Endothelial cell of umbilical vein (primary cell): Measurements from ENCODE around the gene OPCML. TPM values are rescaled to one million over a fixed set of nuclear protein-coding genes. Genes with fewer than 3 reads are reported as not detected.

ENCODE experiments used
- BruUV-seq: library from RNA; stranded (reverse); fragments of 400-500 nt; replicated peaks from 2 replicates; lab custom pipeline; 2021; lab: Mats Ljungman, UMichigan
- CTCF ChIA-PET: fragments of 300-600, 350-600 bp; sonication (Branson Sonifier 250); formaldehyde crosslinking; loops from one replicate; lab custom pipeline; 2021; ENCODE audit warnings: antibody characterized with exemption, inconsistent platforms; lab: Charles Lee
- POLR2A ChIA-PET: fragments of 300-600, 350-600 bp; sonication (Branson Sonifier 250); formaldehyde crosslinking; loops from one replicate; lab custom pipeline; 2021; ENCODE audit warnings: antibody characterized with exemption, inconsistent platforms; lab: Charles Lee
- DNase-seq: peaks from one replicate; pipeline ENCODE4 v3.0.0-alpha.2; 2011; ENCODE audit warnings: low read depth, low spot score
- FAIRE-seq: peaks from 2 replicates; lab custom pipeline; 2011; peaks lifted over from hg19 to GRCh38; lab: Jason Lieb, UNC
- H2AFZ ChIP-seq: 2 replicates; pipeline ENCODE4 v1.6.0; 2012; ENCODE audit warnings: low read depth, low read length, control low read depth, inconsistent platforms
- H3K27ac ChIP-seq: 2 replicates; pipeline ENCODE4 v1.5.1; 2011; ENCODE audit warnings: low read depth, mild to moderate bottlenecking, control low read depth, low read length, moderate library complexity; ENCODE audit not compliant: insufficient read depth
- H3K27me3 ChIP-seq, 2 experiments: 2 replicates each; pipeline versions ENCODE4 v1.6.0 to v1.6.1; 2011; ENCODE audit warnings: low read length in 2 of 2, mixed read lengths in 1 of 2; ENCODE audit not compliant: control insufficient read depth in 2 of 2, insufficient read depth in 2 of 2
- H3K36me3 ChIP-seq, 2 experiments: 2 replicates in 1 of 2; 3 replicates in 1 of 2; pipeline ENCODE4 v1.5.1; 2011; ENCODE audit warnings: low read length in 2 of 2, mild to moderate bottlenecking in 1 of 2, moderate library complexity in 1 of 2; ENCODE audit not compliant: control insufficient read depth in 2 of 2, insufficient read depth in 2 of 2; ENCODE audit errors: extremely low read depth in 1 of 2
- H3K4me1 ChIP-seq: 3 replicates; pipeline ENCODE4 v1.5.1; 2011; ENCODE audit warnings: mild to moderate bottlenecking, low read length; ENCODE audit not compliant: control insufficient read depth, insufficient read depth; ENCODE audit errors: extremely low read depth
- H3K4me2 ChIP-seq: 2 replicates; pipeline ENCODE4 v1.6.1; 2011; ENCODE audit warnings: low read length, control low read depth, mixed read lengths; ENCODE audit not compliant: insufficient read depth
- H3K4me3 ChIP-seq, 3 experiments: fragments of 200-600 bp in 1 of 3; sonication (generic), shearing (Covaris generic) in 1 of 3; replicated peaks in 1 of 3; 2 replicates each; pipeline ENCODE4 v1.5.1; 2011 to 2016; ENCODE audit warnings: control low read depth in 3 of 3, low read length in 3 of 3, mild to moderate bottlenecking in 2 of 3, inconsistent platforms in 1 of 3, low read depth in 1 of 3, moderate library complexity in 1 of 3; ENCODE audit not compliant: insufficient read depth in 1 of 3
- H3K79me2 ChIP-seq: 2 replicates; pipeline ENCODE4 v1.6.0; 2012; ENCODE audit warnings: low read length, inconsistent platforms; ENCODE audit not compliant: control insufficient read depth, insufficient read depth
- H3K9ac ChIP-seq: replicated peaks from 2 replicates; pipeline ENCODE3; 2011; ENCODE audit warnings: low read length, control low read depth; ENCODE audit not compliant: insufficient read depth; ENCODE audit errors: extremely low read depth
- H3K9me1 ChIP-seq: replicated peaks from 3 replicates; pipeline ENCODE4 v1.6.0; 2011; ENCODE audit warnings: mild to moderate bottlenecking, low read length; ENCODE audit not compliant: control insufficient read depth, insufficient read depth; ENCODE audit errors: extremely low read depth
- H3K9me3 ChIP-seq: replicated peaks from 2 replicates; pipeline ENCODE4 v1.5.1; 2012; ENCODE audit warnings: low read length, inconsistent platforms; ENCODE audit not compliant: control insufficient read depth, insufficient read depth
- H4K20me1 ChIP-seq: replicated peaks from 2 replicates; pipeline ENCODE3; 2011; ENCODE audit warnings: mild to moderate bottlenecking, low read length; ENCODE audit not compliant: control insufficient read depth, insufficient read depth; ENCODE audit errors: extremely low read depth
- FOS ChIP-seq: IDR thresholded peaks from 2 replicates; pipeline ENCODE4 v1.6.1; 2011; ENCODE audit warnings: mild to moderate bottlenecking, low read length, moderate library complexity, borderline replicate concordance; ENCODE audit not compliant: insufficient read depth
- JUN ChIP-seq: IDR thresholded peaks from 2 replicates; pipeline ENCODE4 v1.6.1; 2011; ENCODE audit warnings: borderline replicate concordance, low read depth; ENCODE audit not compliant: insufficient read length, insufficient read depth
- MYC ChIP-seq: IDR thresholded peaks from one replicate; pipeline ENCODE4 v1.6.1; 2011; ENCODE audit warnings: mild to moderate bottlenecking, low read depth, low read length
- POLR2A ChIP-seq: IDR thresholded peaks from 2 replicates; pipeline ENCODE4 v1.6.1; 2012; ENCODE audit warnings: low read depth, mild to moderate bottlenecking, control low read depth, low read length
- dilution Hi-C: fragments of 300-500 bp; cut with MboI; formaldehyde crosslinking; loops from one replicate; pipeline ENCODE4 v1.15.0; 2019; ENCODE audit warnings: low sequenced_read_pairs; ENCODE audit not compliant: extremely low pct_ligation_motif_present
- intact Hi-C: fragments of 100-400 bp; cut with micrococcal nuclease; formaldehyde crosslinking; loops from one replicate; pipeline ENCODE4 v1.10.0; 2022
- polyA plus RNA-seq, 4 experiments: library from polyadenylated mRNA; depleted of rRNA in 3 of 4; stranded (reverse) in 3 of 4; unstranded in 1 of 4; fragments of >200 nt; gene quantifications; 2 replicates each; pipeline versions ENCODE4 v1.2.1 to v1.2.3, GENCODE V29; 2011 to 2012; ENCODE audit warnings: missing spikeins in 1 of 4
- total RNA-seq: library from RNA; stranded (reverse); gene quantifications from 2 replicates; pipeline ENCODE4 v1.2.3, GENCODE V29; 2021
- TF ChIP-seq, protein P1 (sequence below), 2 donors: IDR thresholded peaks; 1 replicate in 1 of 2; 2 replicates in 1 of 2; pipeline ENCODE4 v1.5.1; 2011; ENCODE audit warnings: low read length in 2 of 2, mild to moderate bottlenecking in 2 of 2, moderate library complexity in 2 of 2, control low read depth in 1 of 2, inconsistent platforms in 1 of 2, low read depth in 1 of 2; ENCODE audit not compliant: insufficient read depth in 1 of 2; ENCODE audit errors: extremely low read depth in 1 of 2
- TF ChIP-seq, protein P2 (sequence below): IDR thresholded peaks from 2 replicates; pipeline ENCODE4 v1.6.1; 2011; ENCODE audit not compliant: insufficient read depth, insufficient read length

OPCML gene
- total and polyA plus RNA-seq, 2 donors (not counting 3 experiments of a cell fraction or from before 2014, with no cell fraction given) = not detected

DNA sequence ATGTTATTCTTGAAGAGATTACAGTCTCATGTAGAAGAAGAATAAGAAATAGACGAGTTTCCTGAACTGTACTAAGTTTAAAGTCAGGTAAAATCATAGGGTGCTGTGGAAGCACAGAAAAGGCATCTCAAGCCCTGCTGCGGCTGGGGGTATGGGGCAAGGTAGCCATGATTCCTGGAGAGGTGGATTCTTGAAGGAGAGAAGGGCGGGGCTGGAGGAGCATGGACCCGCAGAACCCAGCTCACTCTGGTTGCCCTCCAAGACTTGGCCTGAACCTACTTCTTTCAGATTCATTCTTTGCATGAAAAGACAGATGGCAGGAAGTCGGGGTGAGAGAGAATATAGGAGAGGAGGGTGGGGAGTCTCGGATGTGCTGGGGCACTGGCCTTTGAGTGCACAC lies 57.8 kb downstream of the OPCML start:
- no peaks in the 10 kb centered on the region for H3K27me3 ChIP-seq
- no peaks in the 10 kb centered on the region for H4K20me1 ChIP-seq
- no peaks in the 10 kb centered on the region for H3K36me3 ChIP-seq
- ChIA-PET POLR2A (no interaction called here), CTCF (no interaction called here)
- dilution Hi-C loops = no loop called here
- H3K79me2 ChIP-seq = no peaks in the 10 kb centered on the region
- H3K4me1 ChIP-seq = no peaks in the 10 kb centered on the region
- peaks cover 6% of the 10 kb centered on the region for H3K9me3 ChIP-seq
- TF ChIP-seq, protein P1, sequence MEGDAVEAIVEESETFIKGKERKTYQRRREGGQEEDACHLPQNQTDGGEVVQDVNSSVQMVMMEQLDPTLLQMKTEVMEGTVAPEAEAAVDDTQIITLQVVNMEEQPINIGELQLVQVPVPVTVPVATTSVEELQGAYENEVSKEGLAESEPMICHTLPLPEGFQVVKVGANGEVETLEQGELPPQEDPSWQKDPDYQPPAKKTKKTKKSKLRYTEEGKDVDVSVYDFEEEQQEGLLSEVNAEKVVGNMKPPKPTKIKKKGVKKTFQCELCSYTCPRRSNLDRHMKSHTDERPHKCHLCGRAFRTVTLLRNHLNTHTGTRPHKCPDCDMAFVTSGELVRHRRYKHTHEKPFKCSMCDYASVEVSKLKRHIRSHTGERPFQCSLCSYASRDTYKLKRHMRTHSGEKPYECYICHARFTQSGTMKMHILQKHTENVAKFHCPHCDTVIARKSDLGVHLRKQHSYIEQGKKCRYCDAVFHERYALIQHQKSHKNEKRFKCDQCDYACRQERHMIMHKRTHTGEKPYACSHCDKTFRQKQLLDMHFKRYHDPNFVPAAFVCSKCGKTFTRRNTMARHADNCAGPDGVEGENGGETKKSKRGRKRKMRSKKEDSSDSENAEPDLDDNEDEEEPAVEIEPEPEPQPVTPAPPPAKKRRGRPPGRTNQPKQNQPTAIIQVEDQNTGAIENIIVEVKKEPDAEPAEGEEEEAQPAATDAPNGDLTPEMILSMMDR (IDR thresholded peaks at IDR 0.05; ENCODE audit: extremely low read depth in 1 of 2, insufficient read depth in 1 of 2, low read depth in 1 of 2, low read length in 2 of 2) = no peak
- TF ChIP-seq, protein P2, sequence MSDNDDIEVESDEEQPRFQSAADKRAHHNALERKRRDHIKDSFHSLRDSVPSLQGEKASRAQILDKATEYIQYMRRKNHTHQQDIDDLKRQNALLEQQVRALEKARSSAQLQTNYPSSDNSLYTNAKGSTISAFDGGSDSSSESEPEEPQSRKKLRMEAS = no peak
- H3K27ac ChIP-seq = no peak overlapping the region
- no TSS peak for BruUV-seq
- no peak overlapping the region for H3K9ac ChIP-seq
- no peaks in the 10 kb centered on the region for H3K9me1 ChIP-seq
- H3K4me2 ChIP-seq = no peak overlapping the region
- no peak overlapping the region for H2AFZ ChIP-seq
- FAIRE-seq (no peak), DNase-seq (no peak)
- intact Hi-C loops = no loop called here
- H3K4me3 ChIP-seq = no peak overlapping the region

DNA sequence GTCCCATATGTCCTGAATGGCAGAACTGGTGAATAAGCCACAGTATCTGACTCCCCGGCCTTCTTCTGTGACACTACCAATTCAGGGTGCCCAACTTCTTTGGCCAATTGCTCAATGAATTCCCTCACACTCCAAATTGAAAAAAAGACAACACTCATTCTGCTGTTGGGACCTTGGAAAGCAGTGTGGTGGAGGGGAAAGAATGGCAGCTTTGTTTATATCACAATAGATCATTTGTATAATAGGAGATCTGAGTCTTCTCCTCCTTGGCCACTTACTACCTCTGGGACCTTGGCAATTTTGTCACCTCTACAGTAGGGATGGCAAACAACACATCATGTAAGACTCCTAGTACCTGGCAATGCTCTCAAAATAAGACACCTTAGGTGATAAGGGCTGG lies 64.6 kb downstream of the OPCML start:
- Histone ChIP-seq H3K27me3 (no peaks in the 10 kb centered on the region), H3K9me3 (peaks cover 4% of the 10 kb centered on the region), H3K79me2 (no peaks in the 10 kb centered on the region), H3K9ac (no peak overlapping the region), H3K27ac (no peak overlapping the region), H4K20me1 (no peaks in the 10 kb centered on the region), H3K4me1 (no peaks in the 10 kb centered on the region), H3K36me3 (no peaks in the 10 kb centered on the region), H3K4me3 (no peak overlapping the region), H3K9me1 (no peaks in the 10 kb centered on the region), H3K4me2 (no peak overlapping the region), H2AFZ (no peak overlapping the region)
- FAIRE-seq = no peak
- intact Hi-C loops (no loop called here), dilution Hi-C loops (no loop called here)
- DNase-seq = no peak
- ChIA-PET CTCF (no interaction called here), POLR2A (no interaction called here)
- TF ChIP-seq, protein P2 = no peak
- TF ChIP-seq FOS = no peak
- TF ChIP-seq POLR2A = no peak
- TF ChIP-seq MYC = no peak
- no peak for TF ChIP-seq JUN
- TF ChIP-seq, protein P1 (IDR thresholded peaks at IDR 0.05; ENCODE audit: extremely low read depth in 1 of 2, insufficient read depth in 1 of 2, low read depth in 1 of 2, low read length in 2 of 2) = no peak
- no TSS peak for BruUV-seq
